NCI-H446 (cell line): ENCODE results near the gene HNRNPM.
"Not testable (repeated sequence)": the region's sequence is repeated elsewhere in the genome, so short reads cannot be mapped to it uniquely, and the experiment has no call there.

Experiments
- DNase-seq, 2 experiments: peaks; one replicate each; lab custom pipeline; 2025; lab: John Stamatoyannopoulos, UW

Gene HNRNPM

DNA sequence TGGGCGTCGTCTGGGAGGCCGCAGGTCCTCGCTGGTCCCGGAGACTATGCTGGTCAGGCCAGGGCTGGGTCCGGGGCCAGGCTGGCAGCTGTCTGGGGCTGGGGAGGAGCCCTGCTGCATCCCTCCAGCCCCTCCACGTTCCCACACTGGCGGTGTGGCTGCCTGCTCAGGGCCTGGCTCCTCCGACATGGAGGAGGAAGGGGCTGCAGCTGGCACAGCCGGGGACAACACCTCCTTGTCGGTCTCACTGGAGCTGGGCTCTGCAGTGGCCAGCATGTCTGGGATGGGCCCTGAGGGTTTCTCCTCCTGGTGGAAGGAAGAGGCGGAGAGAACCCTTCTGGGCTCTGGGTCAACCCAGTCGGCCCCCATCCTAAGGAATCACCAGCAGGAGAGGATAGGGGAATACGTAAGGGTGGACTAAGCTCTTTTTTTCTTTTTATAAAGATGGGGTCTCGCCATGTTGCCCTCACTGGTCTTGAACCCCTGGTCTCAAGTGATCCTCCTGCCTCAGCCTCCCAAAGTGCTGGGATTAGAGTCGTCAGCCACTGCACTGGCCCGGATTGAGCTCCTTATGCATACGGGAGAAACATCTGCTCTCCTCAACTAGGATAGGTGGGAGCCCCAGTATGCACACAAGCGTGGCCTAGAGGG lies 68.4 kb downstream of the HNRNPM start:
- DNase-seq: no peak

DNA sequence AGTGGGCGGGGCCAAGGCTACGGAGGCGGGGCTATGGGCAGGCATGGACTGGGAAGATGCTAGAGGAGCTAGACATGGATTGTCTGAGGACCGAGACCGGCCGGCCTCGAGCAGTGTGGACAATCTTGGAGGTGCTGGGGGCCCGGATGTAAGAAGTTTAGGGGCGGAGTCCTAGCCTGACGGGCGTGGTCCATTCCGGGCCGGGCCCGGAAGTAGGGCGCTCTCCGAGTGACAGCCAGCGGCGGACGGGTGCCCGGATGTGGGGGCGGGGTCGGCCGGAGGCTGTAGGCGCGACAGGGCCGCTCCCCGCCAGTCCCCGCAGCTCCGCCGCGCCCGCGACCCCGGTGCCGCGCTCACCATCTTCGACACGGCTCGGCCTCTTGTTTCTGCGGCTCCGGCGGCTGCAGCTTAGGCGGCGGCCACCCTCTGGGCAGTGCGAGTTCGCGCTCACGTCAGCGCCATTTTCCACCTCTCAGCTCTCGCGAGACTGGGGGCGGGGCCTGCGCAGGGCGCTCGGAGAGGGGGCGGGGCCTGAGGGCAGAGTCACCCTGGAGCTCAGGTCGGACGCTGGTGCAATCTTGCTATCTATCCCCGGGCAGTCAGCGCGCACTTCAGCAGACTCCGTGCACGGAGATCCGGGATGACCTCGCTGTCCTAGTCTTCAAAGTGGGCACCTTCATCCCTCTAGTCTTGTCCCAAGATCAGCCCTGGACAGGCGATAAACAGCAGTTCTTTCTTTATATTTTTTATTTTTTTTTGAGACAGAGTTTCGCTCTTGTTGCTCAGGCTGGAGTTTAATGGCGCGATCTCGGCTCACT lies 69.1 kb downstream of the HNRNPM start, which contains the start of gene ZNF414:
Gene ZNF414 (minus strand): TSS at position 481 of the 818 bp plus-strand sequence. CDS start 121 bp downstream, at position 360.
- peak; percentile 92 to 97 for DNase-seq

DNA sequence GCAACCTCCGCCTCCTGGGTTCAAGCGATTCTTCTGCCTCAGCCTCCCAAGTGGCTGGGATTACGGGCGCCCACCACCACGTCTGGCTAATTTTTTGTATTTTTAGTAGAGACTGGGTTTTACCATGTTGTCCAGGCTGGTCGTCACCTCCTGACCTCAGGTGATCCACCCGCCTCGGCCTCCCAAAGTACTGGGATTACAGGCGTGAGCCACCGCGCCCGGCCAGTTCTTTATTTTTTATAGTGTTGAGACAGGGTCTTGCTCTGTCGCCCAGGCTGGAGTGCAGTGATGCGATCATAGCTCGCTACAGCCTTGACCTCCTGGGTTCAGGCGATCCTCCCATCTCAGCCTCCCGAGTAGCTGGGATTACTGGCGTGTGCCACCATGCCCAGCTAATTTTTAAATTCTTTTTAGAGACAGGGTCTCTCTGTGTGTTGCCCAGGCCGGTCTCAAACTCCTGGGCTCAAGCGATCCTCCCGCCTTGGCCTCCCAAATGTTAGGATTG lies 69.8 kb downstream of the HNRNPM start:
- not testable (repeated sequence) for DNase-seq

DNA sequence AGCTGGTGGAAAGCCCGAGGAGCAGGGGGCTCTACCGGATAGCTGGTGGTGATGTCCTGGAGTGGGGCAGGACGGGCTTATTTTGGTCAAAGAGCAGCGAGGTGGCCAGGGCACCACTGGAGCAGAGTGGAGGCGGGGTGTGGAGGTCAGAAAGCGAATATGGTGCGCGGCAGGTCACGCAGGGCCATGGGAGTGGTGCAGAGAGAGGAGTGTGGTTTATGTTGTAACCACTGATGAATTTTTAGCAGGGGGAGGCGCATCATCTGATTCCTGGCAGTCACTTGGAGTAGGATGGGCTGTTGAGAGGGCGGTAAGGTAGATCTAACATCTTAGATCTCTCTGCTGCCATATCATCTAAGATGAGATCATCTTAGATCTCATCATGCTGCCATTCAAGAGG lies 70.5 kb downstream of the HNRNPM start:
- no peak for DNase-seq

DNA sequence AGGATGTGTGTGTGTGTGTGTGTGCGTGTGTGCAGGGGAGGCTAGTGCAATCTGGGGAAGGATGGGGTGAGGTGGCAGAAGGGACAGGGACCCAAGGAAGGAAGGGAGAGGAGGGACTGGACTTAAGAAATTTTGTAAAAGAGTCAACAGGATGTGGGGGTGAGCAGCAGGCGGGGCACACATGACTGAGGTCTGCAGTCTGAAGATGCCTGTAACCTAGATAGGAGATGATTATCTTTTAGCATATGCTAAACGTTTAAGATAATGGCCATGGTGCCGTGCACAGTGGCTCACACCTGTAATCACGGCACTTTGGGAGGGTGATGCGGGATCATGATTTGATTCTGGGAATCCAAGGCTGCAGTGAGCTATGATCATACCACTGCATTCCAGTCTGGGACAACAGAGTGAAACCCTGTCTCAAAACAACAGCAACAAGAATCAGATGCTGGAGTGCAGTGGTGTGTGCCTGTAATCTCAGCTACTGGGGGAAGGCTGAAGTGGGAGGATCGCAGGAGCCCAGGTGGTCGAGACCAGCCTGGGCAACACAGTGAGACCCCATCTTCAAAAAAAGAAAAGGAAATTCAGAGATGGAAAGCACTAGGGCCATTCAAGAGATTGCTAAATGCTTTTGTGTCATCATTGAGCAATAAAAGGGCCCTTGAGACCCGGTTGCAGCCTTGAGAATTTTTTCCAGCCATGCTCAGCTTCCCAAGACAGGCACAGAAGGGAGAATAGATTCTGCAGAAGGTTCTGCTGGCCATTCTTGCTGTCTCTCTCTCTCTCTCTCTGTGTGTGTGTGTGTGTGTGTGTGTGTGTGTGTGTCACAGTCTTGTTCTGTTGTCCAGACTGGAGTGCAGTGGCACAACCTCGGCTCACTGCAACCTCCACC lies 73.0 kb downstream of the HNRNPM start:
- no peak for DNase-seq

DNA sequence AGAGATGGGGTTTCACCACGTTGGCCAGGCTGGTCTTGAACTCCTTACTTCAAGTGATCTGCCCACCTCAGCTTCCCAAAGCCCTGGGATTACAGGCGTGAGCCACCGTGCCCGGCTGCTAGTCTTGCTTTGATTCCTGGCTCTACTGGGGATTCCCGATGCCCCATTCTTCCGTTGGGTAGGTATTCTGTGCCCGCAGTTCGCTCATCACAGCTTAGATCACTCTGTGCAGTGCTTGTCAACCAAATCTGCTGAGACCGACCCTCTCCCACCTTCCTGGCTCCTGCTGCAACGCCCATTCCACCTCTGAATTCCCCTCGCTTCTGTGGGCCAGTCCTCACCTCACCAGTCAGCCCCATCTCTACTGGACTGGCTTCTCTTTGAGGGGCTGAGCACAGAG lies 73.8 kb downstream of the HNRNPM start:
- no peak for DNase-seq

DNA sequence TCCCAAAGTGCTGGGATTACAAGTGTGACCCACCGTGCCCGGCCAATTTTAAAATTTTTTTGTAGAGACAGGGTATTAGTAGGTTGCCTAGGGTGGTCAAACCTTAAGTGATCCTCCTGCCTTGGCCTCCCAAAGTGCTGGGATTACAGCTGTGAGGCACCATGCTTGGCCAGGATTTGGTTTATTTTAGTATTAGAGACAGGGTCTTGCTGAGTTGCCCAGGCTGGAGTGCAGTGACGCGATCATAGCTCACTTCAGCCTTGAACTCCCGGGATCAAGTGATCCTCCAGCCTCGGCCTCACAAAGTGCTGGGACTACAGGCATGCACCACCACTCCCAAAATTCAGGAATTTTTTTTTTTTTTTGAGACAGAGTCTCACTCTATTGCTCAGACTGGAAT lies 74.6 kb downstream of the HNRNPM start:
- no peak for DNase-seq

DNA sequence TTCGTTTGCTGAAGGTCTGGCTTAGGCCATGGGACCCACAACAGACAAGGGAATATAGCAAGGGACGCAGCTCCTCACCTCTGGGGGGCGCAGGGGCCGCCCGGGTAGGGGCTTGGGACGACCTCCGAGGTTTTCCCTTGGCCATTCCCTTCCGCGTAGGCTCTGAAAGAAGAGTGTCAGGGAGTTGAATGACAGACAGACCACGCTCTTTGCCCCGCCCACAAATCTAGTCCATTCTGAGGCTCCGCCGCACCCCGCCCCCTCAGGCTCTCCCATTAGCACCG lies 80.6 kb downstream of the HNRNPM start:
- no peak for DNase-seq

DNA sequence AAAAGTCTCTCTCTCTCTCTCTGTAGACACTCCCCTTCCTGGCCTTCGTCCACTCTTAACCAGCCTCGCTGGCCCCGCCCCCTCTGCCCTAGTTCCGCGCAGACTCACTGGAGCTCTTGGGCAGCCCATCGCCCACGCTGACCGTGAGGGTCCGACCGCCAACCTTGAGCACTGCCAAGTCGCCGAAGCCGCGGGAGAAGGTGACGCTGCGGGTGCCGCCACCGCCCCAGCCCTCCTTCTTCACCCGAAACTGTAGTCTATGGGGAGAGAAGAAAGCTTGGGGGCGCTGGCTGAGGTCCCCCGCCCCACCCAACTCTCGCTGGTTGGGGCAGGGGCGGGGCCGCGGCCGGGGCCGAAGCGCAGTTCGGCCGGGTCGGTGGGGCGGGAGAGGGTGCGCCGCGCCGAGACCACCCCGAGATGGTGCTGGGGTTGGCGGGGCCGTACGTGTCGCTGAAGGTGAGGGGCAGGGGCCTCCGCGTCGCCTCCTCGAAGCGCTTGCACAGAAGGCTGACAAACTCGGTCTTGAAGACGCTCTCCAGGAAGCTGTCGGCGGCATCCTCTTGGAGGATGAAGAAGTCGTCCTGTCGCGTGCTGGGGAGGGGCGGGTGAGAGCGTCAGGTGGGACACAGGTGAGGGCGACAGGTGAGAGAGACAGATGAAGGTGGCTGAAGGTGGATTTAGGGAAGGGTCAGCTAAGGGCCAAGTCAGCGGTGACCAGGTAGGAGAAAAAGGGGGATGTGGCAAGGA lies 81.7 kb downstream of the HNRNPM start:
- DNase-seq: peak; percentile 91 to 93

DNA sequence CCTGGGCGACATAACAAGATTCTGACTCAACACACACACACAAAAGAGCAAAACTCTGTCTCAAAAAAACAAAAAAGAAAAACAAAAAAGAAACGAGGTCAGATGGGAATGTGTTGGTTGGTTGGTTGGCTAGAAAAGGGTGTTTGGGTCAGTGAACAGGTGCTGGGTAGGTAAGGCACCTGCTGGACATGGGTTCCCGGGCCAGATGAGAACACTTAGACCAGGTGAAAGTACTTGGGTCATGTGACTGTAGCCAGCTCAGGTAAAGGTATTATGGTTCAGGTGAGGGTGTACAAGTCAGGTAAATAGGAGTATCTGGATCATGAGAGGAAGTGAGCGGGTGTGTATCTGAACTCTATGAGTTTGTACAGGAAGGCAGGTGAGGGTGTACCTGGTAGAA lies 83.7 kb downstream of the HNRNPM start:
- DNase-seq: peak in 1 of 2 experiments; percentile 16

DNA sequence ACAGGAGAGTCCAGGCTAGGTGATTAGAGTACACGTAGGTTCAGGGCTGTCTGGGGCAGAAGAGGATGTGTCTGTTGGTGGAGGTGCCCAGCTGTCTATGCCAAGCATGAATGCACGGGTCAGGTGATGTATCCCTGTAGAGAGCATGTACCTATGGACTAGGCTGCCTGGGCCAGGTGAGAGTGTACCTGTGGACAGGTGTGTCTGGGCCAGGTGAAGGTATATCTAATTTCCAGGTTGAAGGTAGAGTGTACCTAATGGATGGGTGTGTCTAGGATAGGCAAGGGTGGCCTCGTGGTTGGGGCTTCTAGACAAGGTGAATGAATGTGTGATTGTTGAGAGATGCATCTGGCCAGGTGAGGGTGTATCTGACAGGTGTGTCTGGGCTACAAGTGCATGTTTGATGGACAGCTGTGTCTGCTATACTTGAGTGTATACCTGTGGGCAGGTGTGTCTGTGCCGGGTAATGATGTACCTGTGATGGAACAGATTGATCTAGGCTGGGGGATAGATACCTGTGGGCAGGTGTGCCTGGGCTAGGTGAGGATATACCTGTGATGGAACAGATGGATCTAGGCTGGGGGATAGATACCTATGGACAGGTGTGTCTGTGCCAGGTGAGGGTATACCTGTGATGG lies 84.7 kb downstream of the HNRNPM start:
- no peak for DNase-seq

DNA sequence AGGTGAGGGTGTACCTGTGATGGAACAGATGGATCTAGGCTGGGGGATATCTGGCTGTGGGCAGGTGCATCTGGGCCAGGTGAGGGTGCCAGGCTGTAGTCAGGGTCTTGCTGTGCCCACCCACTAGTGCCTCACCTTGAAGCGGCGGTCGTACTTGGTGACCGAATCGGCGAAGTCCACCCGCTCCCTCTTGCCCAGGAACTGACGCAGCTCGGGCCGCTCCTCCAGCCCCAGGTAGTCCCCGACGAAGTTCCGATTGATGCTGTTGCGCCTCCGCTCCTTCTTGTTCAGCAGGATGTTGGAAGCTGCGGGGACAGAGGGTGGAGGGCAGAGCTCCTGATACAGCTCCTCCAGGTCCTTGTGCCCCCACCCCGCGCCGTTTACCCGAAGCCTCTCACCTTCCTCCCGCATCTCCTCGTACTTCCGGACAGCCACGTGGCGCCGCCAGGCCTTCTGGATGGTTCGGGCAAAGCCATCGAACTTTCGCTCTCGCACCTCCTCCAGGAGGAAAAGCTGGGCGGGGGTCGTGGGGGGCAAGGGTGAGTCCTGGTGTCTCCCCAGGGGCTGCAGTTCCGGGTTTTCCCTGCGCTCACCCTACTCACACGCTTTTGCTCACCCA lies 85.4 kb downstream of the HNRNPM start:
- no peak for DNase-seq

DNA sequence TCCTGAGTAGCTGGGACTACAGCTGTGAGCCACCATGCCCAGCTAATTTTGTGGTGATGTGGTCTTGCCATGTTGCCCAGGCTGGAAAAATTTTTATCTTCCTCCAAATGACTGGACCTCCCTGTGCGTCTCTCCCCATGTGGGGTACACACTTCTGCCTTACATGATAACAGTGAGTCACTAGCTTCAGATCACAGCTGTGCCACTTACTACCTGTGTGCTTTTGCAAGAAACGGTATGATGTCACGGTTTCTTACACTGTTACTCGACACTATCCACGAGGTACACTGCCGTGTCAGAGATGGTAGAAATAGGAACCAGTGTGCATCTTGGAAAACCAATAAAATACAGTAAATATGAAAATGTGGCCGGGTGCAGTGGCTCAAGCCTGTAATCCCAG lies 86.7 kb downstream of the HNRNPM start:
- no peak for DNase-seq

DNA sequence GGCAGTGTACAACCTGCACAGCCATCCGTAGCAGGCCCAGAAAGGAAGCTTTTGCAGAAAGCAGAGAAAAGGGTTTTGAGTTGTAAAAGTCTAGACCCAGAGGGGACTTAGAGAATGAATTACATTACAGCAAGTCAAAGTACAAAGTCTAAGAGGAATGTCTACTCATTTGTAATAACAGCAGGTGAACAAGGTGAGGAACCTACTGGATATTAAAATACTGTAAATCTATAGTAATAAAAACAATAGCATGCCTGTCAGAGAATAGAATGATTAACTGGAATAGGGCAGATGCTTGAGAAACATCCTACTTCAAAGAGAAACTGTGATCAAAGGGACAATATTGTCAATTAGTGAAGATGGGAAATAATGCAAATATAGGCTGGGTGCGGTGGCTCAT lies 87.5 kb downstream of the HNRNPM start:
- DNase-seq: no peak

DNA sequence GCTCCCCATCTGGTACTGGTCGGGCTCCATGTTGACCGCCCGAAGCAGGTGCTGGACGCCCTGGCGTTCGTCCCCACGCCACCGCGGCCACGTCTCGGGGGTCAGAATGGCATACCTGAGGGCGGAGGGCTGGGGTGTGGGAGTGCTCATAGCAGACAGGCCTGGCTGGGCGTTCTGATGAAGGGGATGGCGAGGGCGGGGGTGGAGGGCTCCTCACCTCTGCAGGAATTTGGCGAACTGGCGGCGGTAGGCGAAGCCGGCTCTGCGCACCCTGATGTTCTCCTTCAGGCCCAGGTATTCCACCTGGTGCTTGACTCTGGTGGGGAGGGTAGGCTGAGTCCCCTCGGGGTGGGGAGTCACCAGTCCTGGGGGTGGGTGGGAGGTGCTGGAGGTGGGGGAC lies 91.5 kb downstream of the HNRNPM start:
- DNase-seq: no peak

DNA sequence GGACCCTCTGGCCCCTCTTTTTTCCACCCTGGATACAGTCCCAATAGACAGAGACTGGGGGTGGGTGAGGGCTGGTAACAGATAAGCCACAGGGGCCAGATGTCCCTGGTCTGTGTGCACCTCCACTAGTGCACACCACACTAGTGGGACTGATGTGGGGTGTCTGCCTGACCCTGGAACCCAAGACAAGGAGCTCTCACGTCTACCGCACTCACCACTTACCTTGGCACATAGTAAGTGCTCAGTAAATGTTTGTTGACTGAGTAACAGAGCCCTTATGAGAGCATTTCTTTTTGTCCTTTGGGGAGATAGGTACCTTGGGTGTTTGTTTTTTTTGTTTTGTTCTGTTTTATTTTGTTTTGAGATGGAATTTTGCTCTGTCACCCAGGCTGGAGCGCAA lies 92.3 kb downstream of the HNRNPM start:
- no peak for DNase-seq
